ENCODE data around the gene PEX13.
"Not testable (repeated sequence)": the region's sequence is repeated elsewhere in the genome, so short reads cannot be mapped to it uniquely, and the experiment has no call there.

The PEX13 gene

GRCh38 chr2:61017556-61018317, at the start of gene PEX13, which contains the start of gene PUS10:
TSS of gene PEX13 (plus strand) at chr2:61017720. CDS start at chr2:61017760, 40 bp downstream.
TSS of gene PUS10 (minus strand) at chr2:61018255. CDS start at chr2:61011890, 6,365 bp downstream.
- in situ Hi-C loops (cut with MboI; ENCODE audit: low sequenced_read_pairs), result no loop called here

- in situ Hi-C loops (cut with MboI; ENCODE audit: low sequenced_read_pairs), result no loop called here
Observed at GRCh38 chr2:60972889-60973656, 44.4 kb upstream of the PEX13 start.

- in situ Hi-C loops (cut with MboI; ENCODE audit: low sequenced_read_pairs), result no loop called here
Observed at GRCh38 chr2:60973705-60974104, 43.8 kb upstream of the PEX13 start.

- in situ Hi-C loops (cut with MboI; ENCODE audit: low sequenced_read_pairs), result no loop called here
Observed at GRCh38 chr2:60974652-60975051, 42.9 kb upstream of the PEX13 start.

GRCh38 chr2:60976256-60976850, 41.2 kb upstream of the PEX13 start:
- in situ Hi-C loops (cut with MboI; ENCODE audit: low sequenced_read_pairs), result no loop called here

GRCh38 chr2:60976875-60977561, 40.5 kb upstream of the PEX13 start:
- in situ Hi-C loops (cut with MboI; ENCODE audit: low sequenced_read_pairs), result no loop called here

GRCh38 chr2:60977562-60977895, 40.0 kb upstream of the PEX13 start:
- in situ Hi-C loops (cut with MboI; ENCODE audit: low sequenced_read_pairs), result no loop called here

GRCh38 chr2:60979231-60979630, 38.3 kb upstream of the PEX13 start:
- in situ Hi-C loops (cut with MboI; ENCODE audit: low sequenced_read_pairs), result no loop called here

GRCh38 chr2:60980071-60980815, 37.3 kb upstream of the PEX13 start:
- in situ Hi-C loops (cut with MboI; ENCODE audit: low sequenced_read_pairs), result no loop called here

- in situ Hi-C loops (cut with MboI; ENCODE audit: low sequenced_read_pairs), result not testable (repeated sequence)
Observed at GRCh38 chr2:60982066-60982465, 35.5 kb upstream of the PEX13 start.

GRCh38 chr2:60984720-60985119, 32.8 kb upstream of the PEX13 start:
- in situ Hi-C loops (cut with MboI; ENCODE audit: low sequenced_read_pairs), result no loop called here

- in situ Hi-C loops (cut with MboI; ENCODE audit: low sequenced_read_pairs), result no loop called here
Observed at GRCh38 chr2:60987041-60987440, 30.5 kb upstream of the PEX13 start.

GRCh38 chr2:60987656-60988055, 29.9 kb upstream of the PEX13 start:
- in situ Hi-C loops (cut with MboI; ENCODE audit: low sequenced_read_pairs), result not testable (repeated sequence)

- in situ Hi-C loops (cut with MboI; ENCODE audit: low sequenced_read_pairs), result no loop called here
Observed at GRCh38 chr2:60989259-60989658, 28.3 kb upstream of the PEX13 start.

GRCh38 chr2:60991644-60992043, 25.9 kb upstream of the PEX13 start:
- in situ Hi-C loops (cut with MboI; ENCODE audit: low sequenced_read_pairs), result loop anchor here (10.0 kb wide), 1 partner anchor 197 kb away; no protein-coding TSS in a partner anchor

- in situ Hi-C loops (cut with MboI; ENCODE audit: low sequenced_read_pairs), result loop anchor here (10.0 kb wide), 1 partner anchor 198 kb away; no protein-coding TSS in a partner anchor
Observed at GRCh38 chr2:60992985-60993392, 24.5 kb upstream of the PEX13 start.

GRCh38 chr2:60994131-60994530, 23.4 kb upstream of the PEX13 start:
- in situ Hi-C loops (cut with MboI; ENCODE audit: low sequenced_read_pairs), result loop anchor here (10.0 kb wide), 1 partner anchor 199 kb away; no protein-coding TSS in a partner anchor

- in situ Hi-C loops (cut with MboI; ENCODE audit: low sequenced_read_pairs), result loop anchor here (10.0 kb wide), 1 partner anchor 204 kb away; no protein-coding TSS in a partner anchor
Observed at GRCh38 chr2:60998628-60999545, 18.6 kb upstream of the PEX13 start.

- in situ Hi-C loops (cut with MboI; ENCODE audit: low sequenced_read_pairs), result no loop called here
Observed at GRCh38 chr2:61005736-61006135, 11.8 kb upstream of the PEX13 start.

Data from HL-60/S4 treated with phorbol 12-myristate 13-acetate at 8.2 ng/mL for 4 days and 3 days (cell line).